GM18870 (cell line): Measurements from ENCODE around the gene SHISA4.
"Not testable (repeated sequence)": the region's sequence is repeated elsewhere in the genome, so short reads cannot be mapped to it uniquely, and the experiment has no call there.

Experiments
- ATAC-seq: cut with Tn5 transposase; IDR thresholded peaks from one replicate; pipeline ENCODE4 v1.9.1; 2021; ENCODE audit warnings: moderate library complexity; ENCODE audit not compliant: unreplicated experiment

SHISA4 gene

DNA sequence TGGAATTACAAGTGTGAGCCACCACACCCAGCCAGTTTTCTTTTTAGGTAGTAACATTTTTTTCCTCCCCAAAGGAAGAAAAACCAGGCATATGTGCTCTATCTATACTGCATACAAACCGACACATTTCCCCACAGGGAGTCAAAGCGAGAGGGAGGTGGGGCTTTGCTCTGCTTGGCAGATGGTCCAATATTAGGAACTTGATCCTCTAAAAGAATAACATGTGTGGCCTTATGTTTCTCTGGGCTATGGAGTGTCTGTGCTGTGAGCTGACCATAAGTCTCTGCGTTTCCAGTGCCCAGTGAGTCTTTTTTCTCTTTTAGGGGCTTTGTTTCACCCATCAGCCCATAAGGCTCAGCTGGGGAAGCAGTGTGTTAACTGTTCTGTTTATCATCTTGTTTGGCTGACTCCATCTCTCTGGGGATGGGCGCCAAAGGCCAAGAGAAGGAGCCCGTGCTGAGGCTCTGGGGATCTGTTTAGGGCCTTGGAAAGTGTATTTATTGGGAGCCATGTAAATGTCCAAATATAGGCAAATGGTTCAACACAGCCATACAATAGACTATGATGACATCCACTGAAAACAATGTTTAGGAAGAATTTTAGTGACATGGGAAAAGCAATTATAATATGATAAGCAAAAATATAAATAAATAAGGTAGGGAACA, 37.4 kb downstream of the SHISA4 start:
- no peak for ATAC-seq

DNA sequence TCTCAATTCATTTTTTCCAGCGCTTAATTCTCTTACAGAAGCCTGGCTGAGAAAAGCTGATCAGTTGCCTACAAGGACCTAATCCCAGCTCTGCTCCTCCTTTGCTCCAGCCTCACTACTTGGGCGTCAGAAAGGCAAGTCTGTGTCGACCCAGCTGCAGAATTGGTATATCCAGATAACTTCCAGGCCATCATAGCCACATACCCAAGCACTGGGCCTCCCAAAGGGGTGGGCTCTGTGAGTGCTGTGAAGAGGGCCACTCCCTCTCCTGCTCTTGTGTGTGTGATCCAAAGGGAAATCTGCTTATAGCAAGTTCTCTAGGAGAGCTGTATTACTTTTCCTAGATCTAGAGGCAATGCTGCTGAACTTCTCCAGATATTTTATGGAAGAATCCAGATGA, 39.6 kb downstream of the SHISA4 start:
- ATAC-seq: no peak

DNA sequence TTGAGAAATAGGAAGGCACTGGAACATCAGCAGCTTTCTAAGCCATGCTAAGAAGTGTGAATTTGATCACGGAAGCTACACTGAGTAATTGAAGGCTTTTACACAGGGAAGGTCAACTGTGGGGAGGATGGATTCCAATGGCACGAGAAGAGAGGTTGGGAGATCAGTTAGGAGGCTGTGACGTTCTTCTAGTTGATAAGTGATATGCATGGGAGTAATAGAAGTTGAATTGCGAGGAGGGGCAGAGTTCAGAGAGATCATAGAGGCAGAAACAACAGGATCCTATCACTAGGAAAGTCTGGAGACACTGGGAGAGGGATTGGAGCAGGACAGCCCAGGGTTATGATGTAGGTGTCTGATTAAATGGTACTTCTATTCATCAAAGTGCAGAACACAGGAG, 41.4 kb downstream of the SHISA4 start:
- no peak for ATAC-seq

DNA sequence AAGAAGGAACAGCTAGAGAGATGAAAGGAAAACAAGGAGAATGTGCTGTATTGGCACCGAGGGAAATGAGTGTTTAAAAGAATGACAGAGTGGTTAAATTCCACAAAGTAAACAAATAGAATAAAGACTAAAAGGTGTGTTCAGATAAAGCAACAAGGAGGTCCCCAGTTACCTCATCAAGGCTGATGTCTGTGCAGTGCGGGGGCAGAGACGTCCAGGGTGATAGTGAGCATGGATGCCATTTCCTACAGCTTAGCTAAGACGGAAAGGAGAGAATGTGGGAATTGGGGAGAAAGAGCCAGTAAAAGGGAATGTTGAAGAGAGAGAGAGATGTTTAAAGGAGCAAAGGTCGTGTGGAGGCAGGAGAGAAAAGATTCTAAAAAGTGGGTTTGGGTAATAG, 42.1 kb downstream of the SHISA4 start:
- no peak for ATAC-seq

DNA sequence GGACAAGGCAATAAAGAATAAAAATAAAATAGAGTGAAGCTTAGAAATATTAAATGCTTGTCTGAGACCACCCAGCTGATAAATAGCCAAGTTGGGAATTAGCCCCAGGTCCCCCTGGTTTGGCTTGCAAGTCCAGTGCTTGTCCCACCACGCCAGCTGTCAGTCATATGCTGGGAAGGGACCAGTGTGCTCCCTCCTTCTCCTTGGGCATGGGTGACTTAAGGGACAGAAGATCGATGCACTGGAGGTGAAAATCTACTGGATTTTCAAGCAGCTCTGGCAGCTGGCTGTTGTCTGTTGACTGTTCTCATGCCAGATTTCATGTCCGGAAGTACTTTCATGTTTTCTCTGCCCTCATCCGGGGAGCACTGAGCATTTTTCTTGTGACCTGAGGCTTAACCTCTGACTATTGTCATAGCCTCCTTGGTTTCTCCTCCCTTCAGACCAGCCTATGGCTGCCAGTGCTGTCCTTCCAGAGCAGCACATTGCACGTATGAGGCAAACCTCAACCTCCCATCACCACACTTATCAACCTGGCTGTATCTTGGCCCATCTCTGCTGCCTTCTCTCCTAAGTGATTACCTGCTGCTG, 45.2 kb downstream of the SHISA4 start:
- ATAC-seq: no peak

DNA sequence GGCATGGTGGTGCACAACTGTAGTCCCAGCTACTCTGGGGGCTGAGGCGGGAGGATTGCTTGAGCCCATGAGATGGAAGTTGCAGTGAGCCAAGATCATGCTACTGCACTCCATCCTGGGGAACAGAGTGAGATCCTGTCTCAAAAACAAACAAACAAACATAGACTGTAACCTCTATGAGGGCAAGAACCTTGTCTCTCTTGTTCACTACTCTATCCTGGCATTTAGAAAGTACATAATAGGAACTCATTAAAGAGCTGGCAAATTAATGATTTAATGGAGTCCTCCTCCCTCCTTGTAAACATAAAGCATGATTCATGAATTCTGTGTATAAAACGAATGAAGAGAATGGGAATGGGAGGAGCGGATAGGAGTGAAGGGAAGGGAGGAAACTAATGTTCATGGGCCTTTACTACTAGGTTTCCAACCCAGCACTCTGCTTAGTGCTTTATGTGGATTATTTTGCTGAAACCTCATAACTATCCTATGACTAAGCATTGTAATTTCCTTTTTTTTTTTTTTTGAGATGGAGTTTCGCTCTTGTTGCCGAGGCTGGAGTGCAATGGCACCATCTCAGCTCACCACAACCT, 49.0 kb downstream of the SHISA4 start:
- no peak for ATAC-seq

DNA sequence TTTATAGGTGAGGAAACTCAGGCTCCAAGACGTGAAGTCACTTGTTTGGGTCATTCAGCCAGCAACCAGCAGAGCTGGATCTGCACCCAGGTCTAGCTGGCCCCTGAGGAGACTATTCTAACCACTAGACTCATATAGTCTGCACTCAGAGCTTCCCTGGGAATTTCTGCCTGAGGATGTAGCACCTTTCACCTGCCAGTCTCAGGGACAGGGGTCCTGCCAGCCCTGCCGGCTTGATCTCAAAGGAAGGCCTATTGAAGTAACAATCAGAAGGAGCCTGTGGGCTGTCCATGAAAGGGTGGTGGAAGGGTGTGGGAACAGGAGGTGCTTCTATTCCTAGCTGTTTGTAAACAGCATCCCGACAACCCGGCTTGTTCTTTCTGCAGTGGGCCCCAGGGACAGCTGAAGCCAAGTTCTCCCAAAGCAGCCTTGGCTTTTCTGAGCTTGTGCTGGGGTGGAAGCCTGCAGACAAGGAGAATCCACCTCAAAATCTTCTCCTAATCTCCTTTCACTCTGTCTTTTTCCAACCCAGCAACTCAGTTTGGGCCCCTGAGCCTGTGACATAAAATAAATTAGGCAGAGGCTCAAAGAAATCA, 49.8 kb downstream of the SHISA4 start:
- ATAC-seq: no peak

DNA sequence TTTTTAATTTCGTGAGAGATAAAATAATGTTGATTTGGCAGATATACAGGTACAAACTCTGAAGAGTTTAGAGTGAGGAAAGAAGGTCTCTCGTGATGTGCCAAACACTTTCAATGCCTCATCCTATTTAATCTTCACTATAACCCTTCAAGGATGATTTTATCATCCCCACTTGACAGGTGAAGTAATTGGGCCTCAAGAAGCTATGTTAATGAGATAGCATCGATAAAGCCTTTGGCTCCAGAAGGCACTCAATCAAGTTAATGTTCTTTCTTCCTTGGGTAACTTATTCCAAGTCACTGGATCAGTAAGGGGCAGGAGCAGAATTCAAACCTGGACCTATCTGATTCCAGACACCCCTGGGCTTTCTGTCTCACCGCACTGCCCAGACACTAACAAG, 50.5 kb downstream of the SHISA4 start:
- ATAC-seq: no peak

DNA sequence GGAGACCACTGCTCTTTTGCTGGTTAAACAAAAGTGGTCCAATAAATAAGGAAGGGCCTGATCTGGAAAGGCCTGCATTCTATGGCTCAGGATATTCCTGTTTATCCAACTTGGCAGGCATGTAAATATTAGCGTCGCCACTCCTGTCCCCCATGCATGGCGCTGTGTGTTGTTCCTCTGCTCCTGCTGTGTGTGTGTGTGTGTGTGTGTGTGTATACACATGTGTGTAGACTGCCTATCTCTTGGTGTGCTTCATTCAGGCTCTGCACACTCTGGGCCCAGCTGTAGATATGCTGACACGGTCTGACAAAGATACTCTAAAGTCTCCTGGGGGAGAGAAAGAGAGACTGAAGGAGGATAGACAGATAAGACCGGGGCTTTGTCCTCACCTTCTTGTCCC, 50.9 kb downstream of the SHISA4 start:
- no peak for ATAC-seq

DNA sequence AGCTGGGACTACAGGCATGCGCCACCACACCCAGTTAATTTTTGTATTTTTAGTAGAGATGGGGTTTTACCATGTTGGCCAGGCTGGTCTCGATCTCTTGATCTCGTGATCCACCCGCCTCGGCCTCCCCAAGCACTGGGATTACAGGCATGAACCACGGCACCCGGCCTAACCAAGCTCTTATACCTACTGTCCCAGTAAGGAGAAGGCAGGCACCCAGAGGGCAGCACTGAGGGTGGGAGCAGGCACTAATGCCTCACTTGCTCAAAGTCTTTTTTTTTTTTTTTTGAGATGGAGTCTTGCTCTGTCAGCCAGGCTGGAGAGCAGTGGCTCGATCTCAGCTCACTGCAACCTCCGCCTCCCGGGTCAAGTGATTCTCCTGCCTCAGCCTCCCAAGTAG, 51.6 kb downstream of the SHISA4 start:
- not testable (repeated sequence) for ATAC-seq

DNA sequence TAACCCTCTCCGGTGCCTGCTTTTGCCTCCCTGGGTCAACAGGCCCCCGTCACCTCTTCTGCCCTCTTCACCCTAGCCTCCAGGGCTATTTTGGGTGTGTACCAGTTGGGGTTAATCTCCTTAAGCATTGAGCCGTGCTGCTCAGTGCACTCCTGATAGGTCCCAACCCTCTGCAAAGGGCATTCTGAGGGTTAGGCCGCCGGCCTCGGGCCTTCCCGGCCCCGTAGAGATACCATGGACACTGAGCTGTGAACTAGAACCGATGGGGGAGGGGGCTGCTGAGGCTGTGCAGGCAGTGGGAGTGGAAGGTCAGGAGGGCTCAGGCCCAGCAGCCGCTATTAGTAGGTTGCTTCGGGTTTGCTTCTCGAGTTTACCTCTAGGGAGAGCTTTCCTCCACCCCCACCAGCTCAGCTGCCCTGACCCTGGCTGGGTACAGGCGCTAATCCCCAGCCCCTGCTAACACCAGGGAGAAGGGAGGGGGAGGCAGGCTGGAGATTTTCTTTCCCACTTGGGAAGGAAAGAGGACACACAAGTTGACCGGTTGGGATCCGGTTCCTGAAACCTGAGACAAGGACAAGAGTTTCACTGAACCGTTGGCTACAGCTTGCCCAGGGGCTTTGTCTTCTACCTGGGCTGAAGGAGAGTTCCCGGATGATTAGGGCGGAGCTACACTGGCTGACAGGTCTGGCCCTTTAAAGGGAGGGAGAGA, 52.9 kb downstream of the SHISA4 start:
- no peak for ATAC-seq

DNA sequence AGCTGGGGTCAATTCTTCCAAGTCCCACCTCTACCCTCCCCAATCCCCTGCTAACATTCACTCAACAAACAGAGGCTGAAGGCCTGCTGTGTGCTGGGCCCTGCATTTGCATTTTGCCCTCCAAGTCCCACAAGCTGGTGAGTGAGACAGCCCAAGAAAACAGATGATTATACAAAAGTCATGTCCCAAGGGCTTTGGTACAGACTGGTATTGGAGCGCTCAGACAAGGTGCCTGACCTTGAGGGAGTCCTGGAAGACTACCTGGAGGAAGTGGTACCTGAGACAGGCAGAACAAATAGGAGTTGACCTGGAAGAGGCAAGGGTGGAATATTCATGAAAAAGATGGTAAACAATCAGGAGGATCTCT, 53.4 kb downstream of the SHISA4 start:
- no peak for ATAC-seq
